ENCODE results near the gene TEX52.

- TF ChIP-seq POLR2A (IDR thresholded peaks at IDR 0.05; ENCODE audit: low read length): no peak
- no peak for TF ChIP-seq GATA1 (IDR thresholded peaks at IDR 0.05; ENCODE audit: low read depth, low read length)
Measured at GRCh38 chr12:2864198-2864597, 7.4 kb upstream of the TEX52 start.

Measured in erythroblast (primary cell).